OCI-LY7 (cell line): ENCODE data around the gene ITGAV. TPM values are rescaled to one million over a fixed set of nuclear protein-coding genes. Genes with fewer than 3 reads are reported as not detected.

Experiments
- BruUV-seq: library from RNA; stranded (reverse); fragments of 400-500 nt; replicated peaks from 2 replicates; lab custom pipeline; 2021; lab: Mats Ljungman, UMichigan
- CTCF ChIA-PET: fragments of 300-600 bp; sonication (Branson Sonifier 250); formaldehyde crosslinking; loops from one replicate; lab custom pipeline; 2022; ENCODE audit warnings: antibody characterized with exemption; ENCODE audit not compliant: unreplicated experiment; lab: Charles Lee
- POLR2A ChIA-PET: fragments of 300-600 bp; sonication (Branson Sonifier 250); formaldehyde crosslinking; loops from one replicate; lab custom pipeline; 2022; ENCODE audit warnings: antibody characterized with exemption; lab: Charles Lee
- DNase-seq: peaks from one replicate; pipeline ENCODE4 v3.0.0-alpha.2; 2015; ENCODE audit warnings: low spot score
- H2AFZ ChIP-seq: fragments of 200-600 bp; sonication (generic), shearing (Covaris generic); 2 replicates; pipeline ENCODE4 v1.6.1; 2014; ENCODE audit warnings: mild to moderate bottlenecking, antibody characterized with exemption, low read length, moderate library complexity
- H3K27ac ChIP-seq: fragments of 200-600 bp; sonication (generic); 2 replicates; pipeline ENCODE4 v1.5.1; 2014; ENCODE audit warnings: mixed run types, low read depth, mild to moderate bottlenecking, moderate library complexity, low read length, inconsistent platforms; ENCODE audit not compliant: poor library complexity, severe bottlenecking
- H3K36me3 ChIP-seq: fragments of 200-600 bp; sonication (generic); 2 replicates; pipeline ENCODE4 v1.6.1; 2014; ENCODE audit warnings: mild to moderate bottlenecking, antibody characterized with exemption, low read length, moderate library complexity, mixed read lengths; ENCODE audit not compliant: insufficient read depth
- H3K4me1 ChIP-seq: fragments of 200-600 bp; sonication (generic); 2 replicates; pipeline ENCODE4 v1.5.1; 2014; ENCODE audit warnings: mild to moderate bottlenecking, low read length; ENCODE audit not compliant: insufficient read depth, poor library complexity, severe bottlenecking
- H3K4me2 ChIP-seq: fragments of 200-600 bp; sonication (generic); 2 replicates; pipeline ENCODE4 v1.6.1; 2014; ENCODE audit warnings: mild to moderate bottlenecking, low read length
- H3K4me3 ChIP-seq: fragments of 200-600 bp; sonication (generic); 2 replicates; pipeline ENCODE4 v1.5.1; 2014; ENCODE audit warnings: mild to moderate bottlenecking, low read depth, low read length; ENCODE audit not compliant: poor library complexity, severe bottlenecking
- H3K79me2 ChIP-seq: fragments of 200-600 bp; sonication (generic); 2 replicates; pipeline ENCODE4 v1.6.1; 2016; ENCODE audit warnings: low read depth, mild to moderate bottlenecking, low read length, moderate library complexity, mixed read lengths; ENCODE audit not compliant: insufficient read depth
- H3K9me2 ChIP-seq: fragments of 200-600 bp; sonication (generic); 2 replicates; pipeline ENCODE4 v1.6.1; 2016; ENCODE audit warnings: mild to moderate bottlenecking, low read length, mixed read lengths; ENCODE audit not compliant: insufficient read depth
- H3K9me3 ChIP-seq: fragments of 200-600 bp; sonication (generic); 2 replicates; pipeline ENCODE4 v1.6.1; 2014; ENCODE audit warnings: mild to moderate bottlenecking, mixed run types, low read length, mixed read lengths
- H4K20me1 ChIP-seq: fragments of 200-600 bp; sonication (generic); 2 replicates; pipeline ENCODE4 v1.6.1; 2014; ENCODE audit warnings: mild to moderate bottlenecking, antibody characterized with exemption, low read length, moderate library complexity, mixed read lengths; ENCODE audit not compliant: insufficient read depth
- CTCF ChIP-seq: fragments of 200-600 bp; sonication (generic); conservative IDR thresholded peaks from 2 replicates; pipeline ENCODE4 v1.5.1; 2014; ENCODE audit warnings: mild to moderate bottlenecking, antibody characterized with exemption, low read length, moderate library complexity, mixed read lengths
- EZH2phosphoT487 ChIP-seq: fragments of 200-600 bp; sonication (generic); IDR thresholded peaks from 2 replicates; pipeline ENCODE4 v1.6.1; 2018; ENCODE audit warnings: low read depth, borderline replicate concordance, mild to moderate bottlenecking, mixed run types, antibody characterized with exemption, low read length, moderate library complexity, mixed read lengths
- intact Hi-C: fragments of 100-400 bp; cut with micrococcal nuclease; formaldehyde crosslinking; loops from one replicate; pipeline ENCODE4 v1.10.0; 2022; ENCODE audit not compliant: unreplicated experiment
- total RNA-seq, 2 experiments: library from RNA; depleted of rRNA in 1 of 2; stranded (reverse); fragments of >200 nt in 1 of 2; shearing (Covaris generic) in 1 of 2; gene quantifications; 2 replicates each; pipeline ENCODE4 v1.2.3, GENCODE V29; 2014 to 2022

The ITGAV gene
- total RNA-seq, 2 experiments from 2014 or later: 1.1 to 3.2 TPM

GRCh38 chr2:186718122-186718521, 128.3 kb downstream of the ITGAV start:
- H3K9me3 ChIP-seq: no peaks in the 10 kb centered on the region
- DNase-seq: no peak
- no peaks in the 10 kb centered on the region for H3K79me2 ChIP-seq
- H3K27ac ChIP-seq: no peak overlapping the region
- intact Hi-C loops: no loop called here
- ChIA-PET CTCF (no interaction called here), POLR2A (no interaction called here)
- no TSS peak for BruUV-seq
- no peaks in the 10 kb centered on the region for H4K20me1 ChIP-seq
- H3K4me2 ChIP-seq: no peak overlapping the region
- no peaks in the 10 kb centered on the region for H3K36me3 ChIP-seq
- no peaks in the 10 kb centered on the region for H3K9me2 ChIP-seq
- TF ChIP-seq EZH2phosphoT487: no peak
- TF ChIP-seq CTCF: no peak
- H2AFZ ChIP-seq: no peak overlapping the region
- H3K4me3 ChIP-seq: no peak overlapping the region
- H3K4me1 ChIP-seq: no peaks in the 10 kb centered on the region

GRCh38 chr2:186718903-186719302, 129.0 kb downstream of the ITGAV start:
- no peak for TF ChIP-seq EZH2phosphoT487
- TF ChIP-seq CTCF: no peak
- no TSS peak for BruUV-seq
- H3K4me3 ChIP-seq: no peak overlapping the region
- CTCF ChIA-PET: no interaction called here
- no peaks in the 10 kb centered on the region for H3K79me2 ChIP-seq
- H3K4me1 ChIP-seq: no peaks in the 10 kb centered on the region
- POLR2A ChIA-PET: no interaction called here
- no peaks in the 10 kb centered on the region for H3K9me3 ChIP-seq
- H3K27ac ChIP-seq: no peak overlapping the region
- H2AFZ ChIP-seq: no peak overlapping the region
- H3K9me2 ChIP-seq: no peaks in the 10 kb centered on the region
- H3K4me2 ChIP-seq: no peak overlapping the region
- DNase-seq: no peak
- intact Hi-C loops: no loop called here
- H4K20me1 ChIP-seq: no peaks in the 10 kb centered on the region
- H3K36me3 ChIP-seq: no peaks in the 10 kb centered on the region

GRCh38 chr2:186721956-186722355, 132.1 kb downstream of the ITGAV start:
- no peaks in the 10 kb centered on the region for H3K9me3 ChIP-seq
- H3K27ac ChIP-seq: no peak overlapping the region
- TF ChIP-seq EZH2phosphoT487: no peak
- TF ChIP-seq CTCF: no peak
- H3K4me2 ChIP-seq: no peak overlapping the region
- H3K9me2 ChIP-seq: no peaks in the 10 kb centered on the region
- no peaks in the 10 kb centered on the region for H3K4me1 ChIP-seq
- no peak for DNase-seq
- no peak overlapping the region for H3K4me3 ChIP-seq
- ChIA-PET POLR2A (interaction anchor here (0.7 kb wide), 1 partner anchor 1631 kb away, joined by 3 read pairs; no protein-coding TSS in a partner anchor), CTCF (no interaction called here)
- H4K20me1 ChIP-seq: no peaks in the 10 kb centered on the region
- intact Hi-C loops: no loop called here
- no peak overlapping the region for H2AFZ ChIP-seq
- no peaks in the 10 kb centered on the region for H3K79me2 ChIP-seq
- no peaks in the 10 kb centered on the region for H3K36me3 ChIP-seq
- BruUV-seq: no TSS peak
